ENCODE data around the gene ELFN2.
"Not testable (repeated sequence)": the region's sequence is repeated elsewhere in the genome, so short reads cannot be mapped to it uniquely, and the experiment has no call there.

Gene ELFN2

DNA sequence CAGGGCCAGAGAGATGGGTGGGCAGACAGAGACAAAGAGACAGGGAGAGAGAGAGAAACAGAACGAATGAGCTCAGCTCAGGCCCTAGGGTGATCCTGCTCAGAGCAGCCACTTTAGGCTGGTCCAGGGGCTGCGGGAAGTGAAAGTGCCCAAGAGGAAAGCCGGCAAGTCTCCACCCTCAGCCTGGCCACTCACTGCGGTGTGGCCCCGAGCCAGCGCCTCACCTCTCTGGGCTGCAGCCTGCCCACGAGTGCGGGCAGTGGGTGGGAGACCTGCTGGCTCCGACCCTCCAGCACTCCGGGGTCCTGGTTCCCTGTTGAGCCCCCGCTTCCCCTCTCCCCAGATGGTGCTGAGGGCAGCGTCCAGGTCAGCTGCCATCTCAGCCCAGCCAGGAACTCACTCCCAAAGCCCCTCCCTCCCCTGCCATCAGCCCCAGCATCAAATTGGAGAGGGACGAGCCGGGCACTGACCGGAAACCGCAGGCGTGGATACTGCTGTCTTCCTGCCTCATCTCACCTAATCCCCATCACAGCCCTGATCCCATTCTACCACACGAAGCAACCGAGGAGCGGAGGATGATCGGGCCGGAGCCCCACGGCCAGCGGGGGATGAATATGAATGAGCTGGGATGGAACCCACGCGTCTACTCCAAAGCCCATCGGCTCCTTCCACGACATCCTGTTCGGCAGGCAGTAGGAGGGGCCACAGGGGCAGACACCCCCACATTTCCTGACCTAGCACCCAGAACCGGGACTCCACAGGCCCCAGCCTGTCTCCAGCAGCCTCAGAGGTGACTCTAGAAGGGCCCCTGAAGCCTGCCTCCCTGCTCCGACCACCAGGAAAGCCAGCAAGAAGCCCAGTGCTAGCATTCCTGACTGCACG is 16.9 kb downstream of the ELFN2 start:
- no peak for DNase-seq (ENCODE audit: low read depth)

GRCh38 chr22:37409459-37410050 is 17.7 kb downstream of the ELFN2 start:
- DNase-seq (ENCODE audit: low read depth): no peak

- DNase-seq (ENCODE audit: low read depth): no peak
These were observed 18.2 kb downstream of the ELFN2 start for GRCh38 chr22:37409031-37409430.

DNA sequence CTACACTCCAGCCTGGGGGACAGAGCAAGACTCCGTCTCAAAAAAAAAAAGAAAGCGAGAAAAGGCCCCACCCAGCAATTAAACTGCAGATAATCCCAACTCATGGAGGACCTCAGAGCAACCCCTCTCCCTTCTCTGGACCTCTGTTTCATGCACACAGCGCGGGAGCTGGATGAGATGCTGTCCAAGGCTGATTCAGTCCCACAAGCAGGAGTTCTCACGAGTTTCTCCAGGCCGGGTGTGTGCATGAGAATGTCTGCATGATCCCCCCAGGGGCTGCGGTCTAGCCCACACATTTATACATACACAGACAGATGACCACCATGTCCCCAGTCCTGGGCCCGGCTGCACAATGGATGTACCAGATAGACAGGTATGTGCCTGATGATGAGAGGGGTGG is 19.4 kb downstream of the ELFN2 start:
- no peak for DNase-seq (ENCODE audit: low read depth)

DNA sequence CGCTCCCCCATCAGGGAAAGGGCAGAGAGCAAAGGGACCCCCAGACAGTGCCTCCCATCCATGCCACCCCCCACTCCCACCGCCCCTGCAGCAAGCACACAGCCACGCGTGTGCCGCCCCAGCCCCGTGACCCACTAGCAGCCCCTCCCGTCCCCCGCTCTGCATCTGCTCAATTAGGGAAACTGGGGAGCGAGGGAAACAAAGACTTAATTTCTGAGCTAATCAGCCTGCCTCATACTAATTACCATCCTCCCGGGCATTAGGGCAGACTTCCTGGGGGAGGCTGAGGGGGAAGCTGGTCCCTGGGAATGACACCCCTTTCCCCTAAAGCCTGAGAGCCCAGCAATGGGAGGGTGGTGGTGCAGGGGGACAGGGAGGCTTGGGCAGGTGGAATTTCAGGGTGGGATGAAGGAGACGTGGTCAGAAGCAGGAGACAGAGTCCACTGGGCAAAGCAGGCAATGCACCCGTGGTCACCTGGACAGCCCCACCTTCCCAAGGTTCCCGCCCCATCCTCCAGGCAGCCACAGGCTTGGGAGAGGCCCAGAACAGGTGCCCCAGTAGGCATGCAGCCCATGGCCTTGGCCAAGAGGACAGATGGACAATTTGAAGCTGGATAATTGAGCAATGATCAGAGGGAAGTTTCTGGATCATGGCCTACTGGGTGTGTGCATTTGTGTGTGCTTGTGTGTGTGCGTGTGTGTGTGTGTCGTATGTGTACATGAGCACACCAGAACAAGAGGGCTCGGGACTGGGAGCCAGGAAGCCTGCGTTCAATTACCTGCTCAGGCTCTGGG is 20.6 kb downstream of the ELFN2 start:
- DNase-seq (ENCODE audit: low read depth): no peak

GRCh38 chr22:37404091-37404490 is 23.2 kb downstream of the ELFN2 start:
- no peak for DNase-seq (ENCODE audit: low read depth)

DNA sequence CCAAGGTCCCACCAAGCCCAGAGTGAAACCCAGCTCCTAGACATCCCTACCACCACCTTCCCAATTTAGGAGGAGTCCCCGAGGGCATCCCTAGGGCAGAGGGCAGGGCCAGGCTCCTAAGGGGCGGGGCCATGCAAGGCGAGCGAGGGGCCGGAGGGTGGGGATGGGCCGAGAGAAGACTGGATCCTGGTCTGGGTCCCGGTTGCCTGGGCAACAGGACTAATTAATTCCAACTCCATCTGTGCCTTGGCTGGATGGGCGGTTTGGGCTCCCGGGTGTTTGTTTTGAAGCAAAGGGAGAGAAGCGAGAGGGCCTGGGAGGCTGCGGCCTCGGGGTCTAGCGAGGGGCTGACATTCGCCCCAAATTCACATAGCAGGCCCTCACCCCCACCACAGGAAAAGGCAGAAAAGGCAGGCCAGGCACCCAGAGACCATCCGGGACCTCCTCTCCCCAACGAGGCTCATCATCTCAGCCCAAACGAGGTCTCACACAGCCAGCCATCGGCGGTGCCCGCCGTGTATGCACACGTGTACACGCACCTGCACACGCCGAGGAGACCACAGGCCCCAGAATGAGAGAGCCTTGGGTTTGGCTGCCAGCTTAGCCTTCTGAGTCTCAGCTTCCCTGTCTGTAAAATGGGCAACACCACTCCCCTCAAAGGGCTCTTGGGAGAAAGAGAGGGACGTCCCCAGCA is 23.9 kb downstream of the ELFN2 start:
- no peak for DNase-seq (ENCODE audit: low read depth)

DNA sequence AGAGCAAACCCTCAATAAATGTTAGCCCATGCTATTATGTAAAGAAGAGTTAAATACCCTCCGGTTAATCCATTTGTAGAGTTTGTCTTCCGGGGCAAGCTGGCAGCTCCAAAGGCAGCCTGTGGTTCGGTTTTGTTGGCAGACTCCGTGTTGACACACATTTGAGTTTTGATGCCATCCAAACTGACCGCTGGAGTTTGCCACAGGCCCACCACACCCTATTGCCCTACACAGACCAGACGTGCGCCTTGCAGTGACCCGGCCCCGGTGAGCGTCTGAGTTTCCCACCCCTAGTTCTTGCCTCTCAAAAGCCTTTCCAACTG is 25.1 kb downstream of the ELFN2 start:
- no peak for DNase-seq (ENCODE audit: low read depth)

- DNase-seq (ENCODE audit: low read depth): no peak
These were observed 25.7 kb downstream of the ELFN2 start for GRCh38 chr22:37401401-37402183.

DNA sequence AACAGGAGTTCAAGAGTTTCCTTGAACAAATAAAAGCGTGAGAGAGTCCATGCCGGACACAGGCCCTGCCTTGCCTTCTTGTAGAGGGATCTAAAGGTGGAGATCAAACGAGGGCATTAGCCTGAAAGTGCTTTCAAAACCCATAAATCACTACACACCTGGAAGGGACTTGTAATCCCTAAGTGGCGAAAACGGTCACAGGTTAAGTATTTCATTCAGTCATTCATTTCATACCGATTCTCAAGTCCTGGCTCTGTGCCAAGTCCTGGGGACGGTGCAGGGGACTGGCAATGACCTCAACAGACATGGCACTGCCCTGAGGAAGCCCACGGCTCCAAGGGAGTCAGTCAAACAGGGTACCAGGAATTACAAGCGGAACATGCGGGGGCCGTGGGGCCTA is 26.6 kb downstream of the ELFN2 start:
- no peak for DNase-seq (ENCODE audit: low read depth)

- not testable (repeated sequence) for DNase-seq (ENCODE audit: low read depth)
These were observed 27.8 kb downstream of the ELFN2 start for GRCh38 chr22:37399457-37399856.

DNA sequence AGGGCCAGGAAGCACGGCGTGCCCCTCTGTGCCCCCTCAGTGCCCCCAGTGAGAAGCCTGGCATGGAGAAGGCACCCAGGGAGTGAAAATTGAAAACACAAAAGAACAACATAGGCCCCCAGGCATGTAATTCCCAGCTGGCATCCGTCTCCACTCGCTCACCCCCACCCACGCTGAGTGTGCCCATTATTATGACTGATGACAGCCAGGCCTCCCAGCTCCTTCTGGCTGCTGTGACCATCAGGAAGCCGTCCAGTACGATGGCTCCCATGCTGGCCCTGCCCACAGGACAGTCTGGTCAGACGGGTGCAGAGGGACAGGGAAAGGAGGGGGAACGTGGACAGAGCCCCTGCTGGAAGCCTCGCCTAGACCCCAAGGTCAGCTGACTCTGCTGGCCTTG is 30.1 kb downstream of the ELFN2 start:
- no peak for DNase-seq (ENCODE audit: low read depth)

GRCh38 chr22:37396488-37397084 is 30.7 kb downstream of the ELFN2 start:
- DNase-seq (ENCODE audit: low read depth): no peak

GRCh38 chr22:37394341-37394740 is 32.9 kb downstream of the ELFN2 start:
- DNase-seq (ENCODE audit: low read depth): no peak

DNA sequence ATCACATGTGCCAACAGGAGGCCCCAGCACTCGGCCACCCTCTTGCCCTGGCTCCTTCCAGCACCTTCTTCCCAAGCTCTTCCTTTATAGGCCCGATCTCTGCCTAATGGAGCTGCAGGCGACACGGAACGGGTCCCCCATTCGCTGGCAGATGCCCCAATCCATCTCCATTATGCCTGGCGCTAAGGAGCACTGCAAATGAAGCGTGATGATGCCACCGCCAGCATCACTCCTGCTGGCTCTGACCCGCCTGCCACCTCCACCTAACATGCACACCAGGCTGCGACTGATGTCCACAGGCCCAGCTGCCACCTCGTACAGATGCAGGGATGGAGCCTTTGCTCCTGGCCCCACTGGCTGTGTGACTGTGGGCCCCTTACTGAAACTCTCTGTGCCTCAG is 33.5 kb downstream of the ELFN2 start:
- DNase-seq (ENCODE audit: low read depth): no peak

DNA sequence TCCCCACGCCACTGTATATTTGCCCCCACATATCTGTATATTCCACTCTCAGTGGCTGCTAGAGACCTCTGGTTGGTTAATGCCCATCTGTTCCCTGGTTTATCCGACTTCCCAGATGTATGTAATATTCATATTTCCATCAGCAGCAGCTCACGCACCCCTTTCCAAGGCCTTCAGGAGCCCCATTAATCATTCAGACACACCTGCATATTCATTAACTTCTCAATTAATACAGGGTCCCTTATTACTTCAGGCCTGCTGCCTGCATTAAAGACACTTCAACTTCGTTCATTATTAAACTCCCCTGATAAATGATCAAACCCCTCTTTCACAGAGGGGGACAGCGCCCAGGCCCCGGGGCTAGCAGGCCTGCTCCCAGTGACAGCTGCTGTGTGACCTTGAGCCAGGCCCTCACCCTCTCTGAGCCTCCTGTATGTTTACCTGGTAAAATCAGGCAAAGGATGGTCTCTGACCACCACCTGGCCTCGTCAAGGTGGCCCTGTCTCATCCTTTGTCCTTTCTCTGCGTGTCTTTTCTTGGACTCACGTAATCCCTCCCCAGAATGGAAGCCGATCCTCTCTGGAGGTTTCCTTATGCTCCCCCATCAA is 34.5 kb downstream of the ELFN2 start:
- DNase-seq (ENCODE audit: low read depth): no peak

DNA sequence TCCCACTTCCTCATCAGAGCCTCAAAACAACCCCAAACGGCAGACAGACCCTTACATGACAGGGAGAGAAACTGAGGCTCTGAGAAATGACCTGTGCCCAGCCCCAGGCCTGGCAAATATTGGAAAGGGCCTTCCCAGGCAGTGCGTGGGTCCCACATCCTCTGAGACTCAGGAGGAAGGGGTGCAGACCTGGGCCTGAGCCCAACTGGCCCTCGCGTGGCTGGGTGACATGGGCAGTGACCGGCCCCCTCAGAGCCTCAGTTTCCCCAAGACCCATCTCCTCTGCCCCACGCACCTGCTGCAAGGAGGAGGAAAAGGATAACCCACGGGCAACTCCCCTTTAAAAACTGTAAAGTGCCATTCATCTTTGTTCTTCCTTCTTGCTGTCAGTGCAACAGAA is 35.6 kb downstream of the ELFN2 start:
- DNase-seq (ENCODE audit: low read depth): no peak

DNA sequence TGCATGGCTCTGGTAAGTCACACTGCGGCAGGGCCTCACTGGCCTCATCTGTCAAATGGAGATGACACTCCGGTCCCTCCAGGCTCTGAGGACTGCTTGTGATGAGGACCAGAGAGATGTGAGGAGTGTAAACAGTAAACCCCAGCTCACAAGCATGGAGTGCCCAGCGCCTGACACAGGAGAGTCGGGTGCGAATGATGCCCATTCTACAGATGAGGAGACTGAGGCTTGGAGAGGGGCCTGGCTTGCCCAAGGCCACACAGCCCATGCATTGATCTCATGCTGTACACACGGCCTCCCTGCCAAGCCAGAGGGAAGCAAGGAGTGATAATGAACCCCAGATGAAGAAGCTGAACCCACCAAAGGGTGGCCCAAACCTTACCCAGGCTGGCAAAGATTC is 37.2 kb downstream of the ELFN2 start:
- DNase-seq (ENCODE audit: low read depth): no peak

GRCh38 chr22:37388538-37388937 is 38.7 kb downstream of the ELFN2 start:
- no peak for DNase-seq (ENCODE audit: low read depth)

GRCh38 chr22:37387793-37388192 is 39.5 kb downstream of the ELFN2 start:
- DNase-seq (ENCODE audit: low read depth): no peak

DNA sequence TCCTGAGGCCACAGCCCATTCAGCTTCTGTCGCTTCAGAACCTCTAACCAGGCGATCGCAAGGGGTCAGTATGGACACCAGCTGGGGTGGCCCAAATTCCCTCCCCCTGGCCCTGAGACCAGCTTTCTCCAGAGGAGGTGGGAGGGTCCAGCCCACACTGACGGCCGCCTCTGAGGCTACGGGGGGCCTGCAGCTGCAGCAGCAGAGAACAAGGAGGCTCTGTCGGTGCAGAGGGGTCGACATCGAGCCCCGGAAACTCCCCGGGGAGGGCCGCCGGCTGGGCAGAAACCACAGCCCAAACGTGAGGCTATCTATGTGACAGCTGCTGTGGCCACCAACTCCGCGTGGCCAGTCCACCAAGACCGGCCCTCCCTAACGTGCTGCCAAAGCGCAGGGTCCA is 40.8 kb downstream of the ELFN2 start:
- DNase-seq (ENCODE audit: low read depth): no peak
